H1 (cell line): ENCODE measurements around the gene MAN2A1. TPM values are rescaled to one million over a fixed set of nuclear protein-coding genes. Genes with fewer than 3 reads are reported as not detected.

ENCODE experiments used
- CTCF ChIA-PET: fragments of 300-600 bp; sonication (Branson Sonifier 250); formaldehyde crosslinking; loops from one replicate; lab custom pipeline; 2021; ENCODE audit not compliant: partially characterized antibody; lab: Charles Lee
- POLR2A ChIA-PET: fragments of 300-600 bp; sonication (Branson Sonifier 250); formaldehyde crosslinking; loops from one replicate; lab custom pipeline; 2021; ENCODE audit warnings: inconsistent platforms; ENCODE audit not compliant: partially characterized antibody; lab: Charles Lee
- DNase-seq, 2 experiments: peaks; one replicate each; pipeline versions ENCODE4 v3.0.0 to v3.0.0-alpha.2; 2010 to 2022; ENCODE audit warnings: low spot score in 2 of 2, low read depth in 1 of 2, mixed read lengths in 1 of 2
- FAIRE-seq: peaks from 2 replicates; lab custom pipeline; 2011; peaks lifted over from hg19 to GRCh38; lab: Jason Lieb, UNC
- H2AFZ ChIP-seq: 2 replicates; pipeline ENCODE4 v1.8.1; 2012; ENCODE audit warnings: low read length, inconsistent platforms
- H2AK5ac ChIP-seq: 2 replicates; pipeline ENCODE4 v1.6.1; 2013; ENCODE audit warnings: low read depth, low read length
- H2BK120ac ChIP-seq: replicated peaks from 2 replicates; pipeline ENCODE3; 2013; ENCODE audit warnings: low read depth, low read length, inconsistent platforms
- H2BK12ac ChIP-seq: 2 replicates; pipeline ENCODE4 v1.6.1; 2013; ENCODE audit warnings: low read depth, low read length
- H2BK15ac ChIP-seq: 2 replicates; pipeline ENCODE4 v1.6.1; 2013; ENCODE audit warnings: low read length
- H2BK20ac ChIP-seq: 2 replicates; pipeline ENCODE4 v1.6.1; 2013; ENCODE audit warnings: low read length
- H2BK5ac ChIP-seq: 2 replicates; pipeline ENCODE4 v1.6.1; 2013; ENCODE audit warnings: low read depth, low read length
- H3K14ac ChIP-seq: 2 replicates; pipeline ENCODE4 v1.6.1; 2013; ENCODE audit warnings: inconsistent platforms; ENCODE audit not compliant: insufficient read length
- H3K18ac ChIP-seq: 2 replicates; pipeline ENCODE4 v1.6.1; 2013; ENCODE audit warnings: low read length; ENCODE audit errors: extremely low read depth
- H3K23ac ChIP-seq: 2 replicates; pipeline ENCODE4 v1.6.1; 2013; ENCODE audit warnings: inconsistent platforms; ENCODE audit not compliant: insufficient read length
- H3K23me2 ChIP-seq: 2 replicates; pipeline ENCODE4 v1.6.1; 2013; ENCODE audit warnings: low read depth, low read length
- H3K27ac ChIP-seq: 2 replicates; pipeline ENCODE4 v1.6.1; 2011; ENCODE audit warnings: low read depth, low read length, inconsistent platforms
- H3K27me3 ChIP-seq, 4 experiments: replicated peaks in 1 of 4; 1 replicate in 1 of 4; 2 replicates in 3 of 4; pipeline versions ENCODE4 v1.6.1 to v1.8.1; 2011 to 2013; ENCODE audit warnings: low read length in 3 of 4, mild to moderate bottlenecking in 3 of 4, inconsistent platforms in 2 of 4, mixed read lengths in 2 of 4, moderate library complexity in 1 of 4; ENCODE audit not compliant: control insufficient read depth in 3 of 4, insufficient read depth in 3 of 4; ENCODE audit errors: extremely low read depth in 1 of 4
- H3K36me3 ChIP-seq, 4 experiments: 2 replicates each; pipeline versions ENCODE4 v1.6.1 to v1.8.1; 2011 to 2013; ENCODE audit warnings: mild to moderate bottlenecking in 4 of 4, low read length in 3 of 4, moderate library complexity in 2 of 4, control low read depth in 1 of 4, inconsistent platforms in 1 of 4; ENCODE audit not compliant: insufficient read depth in 4 of 4, control insufficient read depth in 2 of 4
- H3K4ac ChIP-seq: replicated peaks from 2 replicates; pipeline ENCODE3; 2013; ENCODE audit warnings: low read length, low read depth, mixed read lengths, inconsistent platforms; ENCODE audit not compliant: insufficient read length
- H3K4me1 ChIP-seq, 4 experiments: replicated peaks in 1 of 4; 1 replicate in 1 of 4; 2 replicates in 3 of 4; pipeline versions ENCODE4 v1.6.1 to v1.8.1; 2011 to 2013; ENCODE audit warnings: low read length in 3 of 4, inconsistent platforms in 2 of 4, mixed read lengths in 1 of 4; ENCODE audit not compliant: insufficient read depth in 4 of 4, control insufficient read depth in 3 of 4
- H3K4me2 ChIP-seq, 2 experiments: 2 replicates each; pipeline versions ENCODE4 v1.6.1 to v1.8.1; 2011 to 2013; ENCODE audit warnings: low read depth in 2 of 2, low read length in 2 of 2, control low read depth in 1 of 2, inconsistent platforms in 1 of 2, mild to moderate bottlenecking in 1 of 2; ENCODE audit not compliant: insufficient read depth in 1 of 2
- H3K4me3 ChIP-seq, 4 experiments: fragments of 200-600, 300-600 bp in 1 of 4; sonication (generic), shearing (Covaris generic), sonication (Bioruptor Twin) in 1 of 4; 2 replicates each; pipeline versions ENCODE4 v1.5.1 to v1.8.1; 2011 to 2016; ENCODE audit warnings: low read length in 4 of 4, low read depth in 3 of 4, control low read depth in 2 of 4, inconsistent platforms in 2 of 4, mild to moderate bottlenecking in 2 of 4, mixed read lengths in 1 of 4, moderate library complexity in 1 of 4; ENCODE audit not compliant: insufficient read depth in 2 of 4; ENCODE audit errors: extremely low read depth in 1 of 4
- H3K56ac ChIP-seq: replicated peaks from 2 replicates; pipeline ENCODE3; 2013; ENCODE audit warnings: low read depth, mild to moderate bottlenecking, mixed read lengths, low read length, inconsistent platforms; ENCODE audit not compliant: insufficient read length
- H3K79me1 ChIP-seq: 2 replicates; pipeline ENCODE4 v1.6.1; 2013; ENCODE audit warnings: low read depth, low read length, control low read depth
- H3K79me2 ChIP-seq, 2 experiments: 2 replicates each; pipeline versions ENCODE4 v1.6.1 to v1.8.1; 2012 to 2013; ENCODE audit warnings: low read length in 2 of 2, mild to moderate bottlenecking in 2 of 2, inconsistent platforms in 1 of 2; ENCODE audit not compliant: insufficient read depth in 2 of 2, control insufficient read depth in 1 of 2
- H3K9ac ChIP-seq, 4 experiments: replicated peaks in 1 of 4; 1 replicate in 1 of 4; 2 replicates in 3 of 4; pipeline versions ENCODE4 v1.6.1 to v1.8.1; 2011 to 2013; ENCODE audit warnings: low read depth in 3 of 4, low read length in 3 of 4, control low read depth in 2 of 4, mild to moderate bottlenecking in 2 of 4, moderate library complexity in 2 of 4, inconsistent platforms in 1 of 4; ENCODE audit errors: extremely low read depth in 1 of 4
- H3K9me3 ChIP-seq, 2 experiments: 2 replicates each; pipeline versions ENCODE4 v1.6.1 to v1.8.1; 2012 to 2013; ENCODE audit warnings: mild to moderate bottlenecking in 2 of 2, moderate library complexity in 2 of 2, control low read depth in 1 of 2, inconsistent platforms in 1 of 2, low read depth in 1 of 2, low read length in 1 of 2, mixed read lengths in 1 of 2; ENCODE audit not compliant: insufficient read depth in 2 of 2
- H4K20me1 ChIP-seq, 2 experiments: replicated peaks in 1 of 2; 2 replicates each; pipeline versions ENCODE3 to v1.8.1; 2011 to 2013; ENCODE audit warnings: inconsistent platforms in 2 of 2, low read length in 2 of 2, mild to moderate bottlenecking in 1 of 2; ENCODE audit not compliant: insufficient read depth in 2 of 2, control insufficient read depth in 1 of 2
- H4K5ac ChIP-seq: 2 replicates; pipeline ENCODE4 v1.6.1; 2013; ENCODE audit warnings: low read length, low read depth, mixed read lengths, inconsistent platforms; ENCODE audit not compliant: insufficient read length
- H4K8ac ChIP-seq: 2 replicates; pipeline ENCODE4 v1.8.0; 2013; ENCODE audit warnings: mild to moderate bottlenecking, moderate library complexity, low read length, inconsistent platforms; ENCODE audit not compliant: insufficient read depth; ENCODE audit errors: extremely low read depth
- H4K91ac ChIP-seq: replicated peaks from 2 replicates; pipeline ENCODE3; 2013; ENCODE audit warnings: low read length, mixed read lengths, inconsistent platforms; ENCODE audit not compliant: insufficient read length
- CREB1 ChIP-seq: IDR thresholded peaks from 2 replicates; pipeline ENCODE4 v1.6.1; 2012; ENCODE audit warnings: inconsistent platforms
- EGR1 ChIP-seq: IDR thresholded peaks from 2 replicates; pipeline ENCODE4 v1.6.1; 2011; ENCODE audit warnings: low read depth, low read length, borderline replicate concordance
- RBBP5 ChIP-seq: IDR thresholded peaks from 2 replicates; pipeline ENCODE4 v1.7.1; 2012; ENCODE audit warnings: low read depth, mild to moderate bottlenecking, inconsistent platforms, low read length, moderate library complexity, borderline replicate concordance
- SUZ12 ChIP-seq: fragments of 200-600 bp; sonication (generic); IDR thresholded peaks from 2 replicates; pipeline ENCODE4 v1.6.1; 2012; ENCODE audit warnings: mild to moderate bottlenecking, inconsistent platforms, low read length, moderate library complexity, mixed read lengths
- ZNF274 ChIP-seq: IDR thresholded peaks from 2 replicates; pipeline ENCODE4 v1.7.0; 2012; ENCODE audit warnings: low read length, borderline replicate concordance; ENCODE audit errors: extremely low read depth
- WGBS, 2 experiments: shearing (Covaris generic) in 1 of 2; methylation state at CpG; one replicate each; pipeline versions ENCODE4 v1.1.6 to v1.1.7; 2013 to 2015; ENCODE audit warnings: low lambda C conversion rate in 2 of 2, mixed read lengths in 2 of 2, inconsistent platforms in 1 of 2, low coverage in 1 of 2, missing lambda C conversion rate in 1 of 2; ENCODE audit not compliant: insufficient replicate concordance in 2 of 2, insufficient coverage in 1 of 2, insufficient read length in 1 of 2; ENCODE audit errors: extremely low coverage in 1 of 2, missing lambda C conversion rate in 1 of 2; 5-methylcytosine and 5-hydroxymethylcytosine counted together
- polyA plus RNA-seq, 7 experiments: library from polyadenylated mRNA; depleted of rRNA in 3 of 7; stranded (reverse) in 5 of 7; unstranded in 2 of 7; fragments of >200 nt in 5 of 7; fragments of 200-250 nt in 2 of 7; gene quantifications; 1 replicate in 5 of 7; 2 replicates in 1 of 7; 4 replicates in 1 of 7; pipeline versions ENCODE4 v1.2.1 to v1.2.3, GENCODE V29; 2011 to 2013; ENCODE audit warnings: missing spikeins in 2 of 7, mixed read lengths in 2 of 7
- total RNA-seq: library from RNA; stranded (reverse); fragmentation: NEBNext Ultra II Directional; extraction: Animal tissue kit (Norgen Biotek cat#: 25700); gene quantifications from 2 replicates; pipeline ENCODE4 v1.2.1, GENCODE V29; 2021

Gene MAN2A1
- total and polyA plus RNA-seq, 2 of the 8 experiments (the other 6 are each of a cell fraction or from before 2014, with no cell fraction given) = 29.1 to 102 TPM

DNA sequence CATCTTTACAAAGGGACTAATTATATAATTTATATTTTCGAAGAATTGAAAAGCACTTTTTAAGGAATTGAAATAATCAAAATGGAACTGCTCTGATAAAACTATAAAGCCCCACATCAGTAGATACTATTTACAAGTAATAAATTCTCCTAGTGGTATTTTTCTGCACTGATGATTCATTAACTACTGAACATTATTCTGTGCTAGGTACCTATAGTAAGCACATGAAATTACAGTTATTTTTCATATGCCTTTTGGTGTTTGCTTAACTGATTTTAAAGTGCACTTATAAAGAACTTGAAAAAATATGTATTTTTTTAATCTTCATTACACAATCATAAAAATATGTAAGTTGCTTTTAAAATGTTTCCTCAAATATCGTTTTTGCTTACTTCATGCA is 123.0 kb downstream of the MAN2A1 start:
- Histone ChIP-seq H2BK5ac (no peak overlapping the region), H2AK5ac (no peak overlapping the region), H3K23ac (no peak overlapping the region), H3K36me3 (peaks cover 0 to 29% (median 6%) of the 10 kb centered on the region in 4 experiments; a peak in 4 of 8 replicates), H3K4me2 (no peak overlapping the region), H3K18ac (no peak overlapping the region), H3K9me3 (no peaks in the 10 kb centered on the region), H3K4ac (no peak overlapping the region), H3K79me1 (no peaks in the 10 kb centered on the region), H3K23me2 (no peaks in the 10 kb centered on the region), H3K27ac (no peak overlapping the region), H3K4me3 (no peak overlapping the region), H4K91ac (no peak overlapping the region), H4K5ac (no peak overlapping the region), H3K27me3 (no peaks in the 10 kb centered on the region), H2AFZ (no peak overlapping the region), H2BK120ac (no peak overlapping the region), H3K79me2 (no peaks in the 10 kb centered on the region), H2BK15ac (no peak overlapping the region), H2BK12ac (no peak overlapping the region), H4K20me1 (peaks cover 0 to 1% of the 10 kb centered on the region in 2 experiments), H4K8ac (no peak overlapping the region), H3K56ac (no peak overlapping the region), H2BK20ac (no peak overlapping the region), H3K4me1 (no peaks in the 10 kb centered on the region), H3K14ac (no peak overlapping the region), H3K9ac (no peak overlapping the region)
- WGBS, 2 experiments = 96% methylated on average over 2 of the region's 2 CpGs; no CpG with 5 or more reads in 1 of the 2 experiments
- ChIA-PET POLR2A (no interaction called here), CTCF (interaction anchor here (1.0 to 1.1 kb wide), 2 partner anchors 9 to 10 kb away, joined by 3 read pairs; no protein-coding TSS in a partner anchor)
- TF ChIP-seq RBBP5 (no peak), SUZ12 (no peak), EGR1 (no peak), ZNF274 (no peak), CREB1 (no peak)
- no peak for DNase-seq
- FAIRE-seq = no peak
